Stimulated activated CD4-positive, alpha-beta T cell treated with anti-CD3 and anti-CD28 coated beads, Interleukin-4, amount 100 ng/mL, for 1 hour (primary cell): Measurements from ENCODE around the gene TEX26.

ENCODE experiments used
- DNase-seq: peaks from one replicate; pipeline ENCODE4 v3.0.0-alpha.2; 2020

TEX26 gene

DNA sequence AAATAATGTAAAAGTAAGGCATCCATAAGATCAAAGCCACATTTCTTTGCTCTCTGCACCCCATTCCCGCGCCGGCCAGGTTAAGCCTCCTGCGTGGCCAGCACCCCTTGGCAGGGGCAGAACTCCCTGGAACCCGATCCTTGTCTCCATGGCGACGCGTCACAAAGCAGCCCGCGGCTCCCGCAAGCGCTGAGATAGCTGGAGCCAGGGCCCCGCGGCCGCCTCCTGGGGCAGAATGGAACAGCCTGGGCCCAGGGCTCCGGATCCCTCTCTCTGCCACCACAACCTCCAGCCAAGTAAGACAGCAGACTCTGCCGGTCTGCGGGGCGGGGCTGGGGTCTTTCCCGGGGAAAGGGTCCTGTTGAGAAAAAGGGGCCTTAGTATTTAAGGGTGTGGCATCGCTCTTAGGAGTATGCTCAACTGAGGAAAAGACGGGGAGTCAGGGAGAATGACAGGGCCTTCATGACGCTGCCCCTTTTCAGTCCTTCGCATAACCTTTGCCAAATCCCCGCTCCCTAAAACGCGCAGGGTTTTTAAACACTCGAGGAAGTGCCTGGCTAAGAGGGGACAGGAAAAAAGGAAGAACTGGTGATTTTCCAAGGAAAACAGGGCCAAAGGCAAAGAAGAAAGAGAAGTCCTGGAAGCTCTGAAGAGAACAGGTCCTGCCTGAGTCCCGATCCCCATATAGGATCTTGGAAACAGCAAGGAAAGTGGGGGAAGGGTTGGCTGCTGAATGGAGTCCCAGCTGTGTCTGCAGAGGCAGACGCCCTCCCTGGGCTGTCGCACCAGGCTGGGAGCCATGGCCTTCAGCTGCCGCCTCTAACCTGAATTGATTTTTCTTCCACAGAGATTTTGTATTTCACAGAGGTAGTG is at the start of gene TEX26:
TEX26 (plus strand) TSS at position 176 of the 873 bp plus-strand sequence; CDS start at position 236, 60 bp downstream.
- no peak for DNase-seq

DNA sequence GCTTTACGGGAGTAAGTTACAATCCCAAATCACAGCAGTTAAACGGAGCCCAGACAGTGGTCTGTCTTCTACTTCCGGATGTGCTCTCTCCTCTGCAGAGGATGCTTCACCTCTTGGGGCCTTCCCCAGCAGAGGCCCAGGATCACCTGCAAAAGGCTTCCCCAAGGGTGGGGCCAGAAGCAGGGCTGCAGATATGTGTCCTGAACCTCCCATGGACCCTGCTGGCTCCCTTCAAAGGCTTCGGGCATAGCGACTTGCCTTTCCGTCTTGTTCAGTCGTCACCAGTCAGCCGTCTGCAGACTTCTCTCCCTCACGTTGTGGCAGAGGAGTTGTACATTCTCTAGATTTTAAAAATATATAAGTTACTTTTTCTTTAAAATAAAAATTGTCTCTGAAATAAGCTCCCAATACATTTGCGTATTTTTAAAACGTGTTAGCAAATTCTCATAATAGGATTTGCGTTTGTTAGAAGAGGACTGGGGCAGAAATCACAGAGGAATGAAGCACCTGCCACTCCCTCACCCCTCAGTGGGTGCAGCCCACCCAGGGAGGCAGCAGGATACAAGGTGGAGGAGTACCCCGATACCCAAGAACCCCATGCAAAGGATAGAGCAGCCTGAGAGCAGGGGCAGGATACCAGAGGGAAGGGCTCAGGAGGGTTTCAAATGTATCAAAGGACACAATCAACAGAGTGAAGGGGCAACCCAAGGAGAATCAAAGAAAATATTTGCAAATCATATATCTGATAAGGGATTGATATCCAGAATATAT is 49.3 kb upstream of the TEX26 start:
- no peak for DNase-seq

DNA sequence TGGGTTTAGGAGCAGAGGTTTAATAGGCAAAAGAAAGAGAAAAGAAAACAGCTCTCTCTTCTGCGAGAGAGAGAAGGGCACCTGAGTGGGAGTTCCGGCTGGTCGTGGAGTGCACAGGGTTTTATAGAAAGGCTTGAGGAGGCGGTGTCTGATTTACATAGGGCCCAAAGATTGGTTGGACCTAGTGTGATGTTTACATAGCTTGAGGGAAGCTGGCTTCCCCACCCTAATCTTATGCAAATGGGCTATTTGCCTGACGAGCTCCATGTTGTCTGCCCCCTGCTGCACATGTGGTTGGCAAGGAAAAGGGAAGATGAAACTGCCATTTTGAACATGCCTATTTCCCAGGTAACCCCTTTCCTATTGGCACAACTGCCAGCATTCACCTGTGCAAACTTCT is 47.9 kb upstream of the TEX26 start:
- no peak for DNase-seq

DNA sequence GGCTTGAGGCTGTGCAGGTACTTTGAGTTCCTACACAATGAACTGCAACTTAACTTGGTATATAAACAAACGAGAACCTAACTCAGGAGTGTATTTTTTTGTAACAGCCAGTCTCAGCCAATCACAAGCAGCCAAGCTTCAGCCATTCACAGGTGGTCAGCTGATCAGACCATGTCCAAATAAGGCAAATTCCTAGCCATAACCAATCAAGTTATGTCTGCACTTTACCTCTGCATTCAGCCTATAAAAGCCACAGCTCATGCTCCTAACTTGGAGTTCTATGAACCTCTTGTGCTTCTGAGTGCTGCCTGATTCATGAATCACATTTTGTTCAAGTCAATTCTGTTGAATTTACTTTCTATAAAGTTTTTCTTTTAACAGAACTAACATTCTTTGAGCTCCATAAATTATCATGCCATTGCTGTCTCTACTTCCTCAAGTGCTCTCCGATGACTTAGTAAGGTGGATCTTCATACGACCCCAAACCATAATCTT is 43.2 kb upstream of the TEX26 start:
- no peak for DNase-seq

DNA sequence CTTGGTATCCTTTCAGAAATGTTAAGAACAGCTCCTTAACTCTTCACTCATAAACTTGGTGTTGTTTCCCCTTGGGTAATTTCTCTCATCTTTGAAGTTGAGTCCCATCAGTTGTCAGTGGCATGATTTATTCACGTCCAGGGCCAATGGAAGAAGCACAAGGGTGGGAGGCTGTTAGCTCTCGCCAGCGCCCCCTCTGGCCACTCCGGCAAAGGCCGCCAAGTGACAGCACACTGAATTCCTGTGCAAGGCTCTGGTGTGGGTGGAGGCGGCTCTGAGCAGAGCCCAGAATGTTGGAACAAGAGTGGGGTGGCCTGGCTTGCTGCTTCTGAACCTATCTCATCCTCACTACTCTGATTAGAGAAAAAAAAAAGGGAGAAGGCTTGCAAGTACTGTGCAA is 39.5 kb upstream of the TEX26 start:
- DNase-seq, result peak; percentile 16

DNA sequence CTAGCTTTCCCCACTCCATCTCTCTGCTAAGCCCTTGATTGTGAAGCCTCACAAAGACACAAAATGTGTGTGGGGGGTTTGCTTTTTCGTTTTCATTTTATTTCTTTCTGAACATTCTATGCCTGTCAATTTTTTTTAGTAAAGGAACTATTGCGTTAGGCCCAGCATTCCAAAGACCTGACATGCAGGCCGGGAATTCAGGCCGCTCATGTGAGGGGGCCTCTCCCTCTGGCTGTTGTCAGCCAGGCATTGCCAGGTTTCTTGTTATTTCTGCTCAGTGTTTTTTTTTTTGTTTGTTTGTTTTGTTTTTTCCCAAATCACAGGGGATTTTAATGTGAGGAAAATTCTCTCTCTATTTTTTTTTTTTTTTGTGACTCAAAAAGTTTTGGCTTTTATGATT is 36.7 kb upstream of the TEX26 start:
- DNase-seq, result no peak

DNA sequence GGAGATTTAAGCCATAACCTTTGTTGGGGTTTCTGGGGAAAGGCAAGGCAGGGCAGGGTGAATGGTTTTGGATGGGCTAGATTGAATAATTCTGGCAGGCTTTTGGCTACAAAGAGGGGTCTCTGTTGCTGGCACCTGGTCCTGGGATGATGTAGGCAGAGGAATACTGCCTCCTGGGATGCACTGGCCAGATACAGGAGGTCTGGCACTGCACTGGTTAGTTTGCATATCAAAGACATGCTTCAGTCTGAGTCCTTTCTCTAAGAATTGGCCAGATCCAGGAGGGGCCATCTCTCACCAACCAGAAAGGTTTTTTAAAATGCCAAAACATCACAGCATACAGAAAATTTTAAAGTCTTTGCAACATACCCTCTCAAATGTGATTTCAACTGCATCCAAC is 34.4 kb upstream of the TEX26 start:
- no peak for DNase-seq

DNA sequence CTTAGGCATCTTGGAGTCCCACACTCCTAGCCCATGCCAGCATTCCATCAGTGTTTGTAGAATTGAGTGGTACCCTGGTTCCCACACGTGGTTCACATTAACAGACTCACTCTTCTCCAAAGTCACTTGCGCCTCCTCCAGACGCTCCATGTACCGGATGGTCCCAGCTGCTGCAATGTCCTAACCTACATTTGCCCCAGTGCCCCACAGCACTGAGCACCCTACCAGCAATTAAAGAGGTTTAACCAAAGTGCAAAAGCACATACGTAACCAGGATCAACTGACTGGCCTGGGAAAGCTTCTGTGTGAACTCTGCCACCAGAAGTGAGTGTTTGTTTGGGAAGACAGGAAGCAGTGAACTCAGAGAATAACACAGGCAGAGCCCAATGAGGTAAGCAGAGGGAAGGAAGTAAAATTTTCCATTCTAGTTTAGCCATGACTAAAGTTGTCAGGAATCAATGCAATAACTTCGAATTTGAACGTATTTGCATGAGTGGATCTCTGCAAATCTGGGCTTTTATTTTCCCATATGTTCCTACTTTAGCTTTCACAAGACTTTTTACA is 33.7 kb upstream of the TEX26 start:
- no peak for DNase-seq

DNA sequence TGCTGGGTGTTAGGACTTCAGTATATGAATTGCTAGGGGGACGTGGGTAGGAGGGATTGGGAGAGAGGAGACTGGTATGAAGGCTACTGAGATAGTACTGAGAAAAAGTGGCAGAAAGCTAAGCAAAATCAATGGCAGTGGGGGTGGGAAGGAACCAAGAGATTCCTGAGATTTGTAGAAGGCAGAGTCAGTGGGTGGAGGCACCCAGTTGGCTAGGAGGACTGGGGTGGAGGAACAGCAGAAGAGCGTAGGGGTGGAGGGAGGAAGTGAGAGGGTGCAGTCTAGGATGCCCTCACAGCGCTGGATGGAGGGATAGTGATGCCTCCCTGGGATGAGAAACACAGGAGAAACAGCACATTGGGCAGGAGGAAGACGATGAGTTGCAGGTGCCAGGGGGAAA is 32.0 kb upstream of the TEX26 start:
- no peak for DNase-seq

DNA sequence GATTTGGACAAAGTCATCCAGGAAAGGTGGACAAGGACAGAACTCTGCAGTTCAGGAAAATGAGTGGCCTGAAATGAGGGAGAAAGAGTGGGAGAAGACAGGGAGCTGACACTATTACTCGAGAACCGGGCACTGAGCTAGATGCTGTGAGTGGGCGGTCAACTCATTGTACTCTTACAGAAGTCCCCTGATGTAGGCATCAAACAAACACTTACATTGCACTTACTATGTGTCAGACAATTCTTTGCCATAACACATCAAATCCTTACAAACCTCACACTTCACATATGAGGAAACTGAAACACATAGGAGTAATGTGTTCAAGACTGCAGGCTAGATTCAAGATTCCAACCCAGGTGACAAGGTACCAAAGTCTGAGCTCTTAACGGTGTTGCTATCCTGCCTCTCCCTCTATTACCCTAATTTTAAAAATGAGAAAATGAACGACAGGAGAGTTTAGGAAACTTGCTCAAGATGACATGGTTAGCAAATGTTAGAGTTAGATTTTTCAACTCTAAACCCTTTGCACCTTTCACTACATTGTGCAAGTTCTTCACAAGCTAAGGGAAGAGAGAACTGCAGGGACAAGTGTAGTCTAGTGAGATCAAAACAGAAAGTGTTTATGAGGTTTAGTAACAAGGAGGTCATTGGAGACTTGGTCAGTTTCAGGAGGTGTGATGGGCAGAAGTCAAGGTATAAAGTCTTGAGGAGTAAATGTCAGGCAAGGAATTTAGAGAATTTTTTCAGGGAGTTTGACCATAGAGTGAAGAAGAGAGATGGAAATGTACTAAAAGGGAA is 31.3 kb upstream of the TEX26 start:
- no peak for DNase-seq

DNA sequence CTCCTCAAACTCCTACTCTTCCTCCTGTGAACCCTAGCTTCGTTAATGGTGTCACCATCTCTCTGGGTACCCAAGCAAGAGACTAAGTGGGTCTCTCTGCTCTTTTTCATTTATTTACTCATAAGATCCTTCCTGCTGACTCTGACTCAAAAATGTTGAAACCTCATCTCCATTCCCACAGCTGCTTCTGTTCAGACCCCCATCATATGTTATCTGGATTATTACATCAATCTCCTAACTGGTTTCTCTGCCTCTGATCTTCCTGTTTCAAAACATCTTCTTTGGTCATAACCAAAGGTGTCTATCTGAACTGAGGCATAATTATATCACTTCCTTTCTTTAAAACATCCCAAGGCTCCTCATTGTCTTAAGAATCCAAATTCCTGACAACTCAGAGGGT is 28.4 kb upstream of the TEX26 start:
- DNase-seq, result no peak

DNA sequence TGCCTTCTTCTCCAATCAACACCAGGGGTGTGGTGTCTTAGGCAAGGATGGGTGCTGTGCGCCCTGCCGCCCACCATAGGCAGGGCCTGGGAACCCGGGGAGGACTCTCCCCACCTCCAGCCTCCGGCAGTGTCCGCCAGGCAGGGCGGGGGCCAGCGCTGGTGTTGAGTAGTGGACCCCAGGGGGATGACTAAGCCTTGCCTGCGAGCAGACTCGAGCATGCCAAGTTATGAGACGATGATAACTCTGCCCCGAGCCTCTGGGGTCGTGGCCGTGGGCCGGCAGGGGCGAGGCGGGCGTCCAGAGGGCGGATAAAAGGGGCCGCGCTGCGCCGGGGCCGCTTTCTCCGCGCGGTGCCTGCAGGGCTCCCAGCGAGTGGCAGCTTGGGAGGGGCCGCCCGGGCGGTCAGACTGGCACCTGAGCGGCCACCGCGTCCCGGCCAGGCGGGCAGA is 26.5 kb upstream of the TEX26 start, which contains the start of gene MEDAG:
MEDAG (plus strand) TSS at position 340 of the 452 bp plus-strand sequence. CDS start 245 bp downstream, outside the sequence.
- no peak for DNase-seq

DNA sequence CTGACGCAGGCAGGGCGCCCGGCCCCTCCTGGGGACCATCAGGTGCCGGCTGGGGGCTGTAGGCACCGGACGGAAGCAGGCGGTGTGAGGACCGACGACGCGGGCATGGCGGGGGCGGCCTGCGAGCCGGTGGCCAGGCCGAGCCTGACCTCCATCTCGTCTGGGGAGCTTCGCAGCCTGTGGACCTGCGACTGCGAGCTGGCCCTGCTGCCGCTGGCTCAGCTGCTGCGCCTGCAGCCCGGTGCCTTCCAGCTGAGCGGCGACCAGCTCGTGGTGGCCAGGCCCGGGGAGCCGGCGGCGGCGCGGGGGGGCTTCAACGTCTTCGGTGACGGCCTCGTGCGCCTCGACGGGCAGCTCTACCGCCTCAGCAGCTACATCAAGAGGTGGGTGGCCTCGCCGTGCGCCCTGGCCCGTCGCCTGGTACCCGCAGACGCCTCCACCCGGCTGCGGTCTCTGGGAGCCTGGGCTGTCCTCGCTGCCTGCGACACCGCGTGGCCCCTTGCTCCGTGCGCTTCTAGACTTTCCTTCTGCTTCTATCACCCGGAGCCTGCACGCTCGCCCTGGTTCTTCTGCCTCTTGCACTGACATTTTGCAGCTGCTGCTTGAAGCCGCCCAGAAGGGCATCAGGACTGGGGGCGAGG is 25.9 kb upstream of the TEX26 start:
- DNase-seq, result no peak

DNA sequence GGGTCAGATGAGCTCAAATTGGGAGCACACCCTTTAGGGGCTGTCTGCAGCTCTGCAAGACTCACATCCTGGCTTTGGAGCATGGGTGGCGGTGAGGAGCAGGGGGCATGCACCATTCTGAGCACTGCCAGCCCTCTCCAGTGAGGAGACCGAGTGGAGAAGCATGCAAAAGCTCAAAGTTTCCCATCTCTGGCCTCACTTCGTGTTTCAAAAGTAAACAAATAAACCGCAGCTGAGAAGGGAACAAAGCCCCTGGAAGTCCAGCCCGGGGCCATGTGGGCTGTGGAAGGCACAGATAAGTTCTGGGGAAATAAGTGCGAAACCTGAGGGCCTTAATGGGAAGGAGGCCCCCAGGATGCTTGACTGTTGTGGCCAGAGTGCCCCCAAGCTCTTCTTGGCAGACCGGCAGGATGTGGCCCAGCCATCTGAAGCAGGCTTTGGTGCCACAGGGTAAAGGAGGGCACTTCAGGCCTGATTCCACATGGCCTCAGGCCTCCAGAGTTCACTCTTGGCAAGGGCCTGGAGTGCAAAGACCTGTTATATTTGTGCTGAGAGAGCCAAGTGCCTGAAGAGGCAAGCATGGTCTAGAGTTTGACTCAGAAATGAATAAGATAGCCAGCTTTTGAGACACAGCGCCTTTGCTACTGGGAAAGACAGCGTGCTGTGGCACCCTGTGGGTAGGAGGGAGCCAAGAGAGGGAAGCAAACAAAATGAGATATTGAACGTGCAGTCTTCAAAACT is 25.2 kb upstream of the TEX26 start:
- no peak for DNase-seq

DNA sequence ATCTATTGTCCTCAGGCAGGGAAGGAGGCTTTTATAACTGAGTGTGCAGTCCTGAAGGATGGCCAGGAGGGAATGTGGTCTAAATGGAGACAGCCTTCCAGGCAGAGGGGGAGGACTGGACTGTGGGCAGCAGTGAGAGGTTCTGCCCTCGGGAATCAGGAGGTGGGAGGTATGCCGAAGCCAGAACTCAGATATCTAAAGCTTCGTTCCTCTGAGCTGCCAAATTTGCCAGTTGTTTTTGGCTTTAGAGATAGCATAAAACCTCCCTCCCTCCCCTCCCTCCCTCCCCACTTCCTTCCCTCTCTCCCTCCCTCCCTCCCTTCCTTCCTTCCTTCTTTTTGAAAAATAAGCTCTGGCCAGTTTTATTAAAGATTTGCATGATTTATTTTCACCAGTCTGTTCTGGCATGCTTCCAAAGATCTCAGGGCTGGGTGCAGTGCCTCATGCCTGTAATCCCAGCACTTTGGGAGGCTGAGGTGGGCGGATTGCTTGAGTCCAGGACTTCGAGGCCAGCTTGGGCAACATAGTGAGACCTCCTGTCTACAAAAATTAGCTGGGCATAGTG is 24.0 kb upstream of the TEX26 start:
- no peak for DNase-seq

DNA sequence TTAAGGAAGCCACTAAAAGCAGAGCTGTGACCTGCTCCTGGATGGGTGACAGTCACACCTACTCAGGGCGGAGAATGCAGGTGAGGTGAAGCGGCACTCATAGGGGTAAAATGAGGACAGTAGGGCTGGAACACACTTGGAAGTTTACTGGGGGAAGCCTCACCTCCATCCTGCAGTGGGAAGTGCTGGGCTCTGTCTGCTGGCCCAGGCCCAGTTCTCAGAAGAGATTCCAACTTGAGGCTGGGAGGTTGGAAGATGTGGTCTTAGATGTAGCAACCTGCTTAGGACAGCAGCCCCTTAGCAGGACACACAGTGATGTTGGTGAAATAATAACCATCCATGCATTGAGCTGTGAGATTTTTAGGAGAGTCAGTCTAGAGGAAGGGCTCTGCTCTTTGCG is 21.8 kb upstream of the TEX26 start:
- DNase-seq, result no peak

DNA sequence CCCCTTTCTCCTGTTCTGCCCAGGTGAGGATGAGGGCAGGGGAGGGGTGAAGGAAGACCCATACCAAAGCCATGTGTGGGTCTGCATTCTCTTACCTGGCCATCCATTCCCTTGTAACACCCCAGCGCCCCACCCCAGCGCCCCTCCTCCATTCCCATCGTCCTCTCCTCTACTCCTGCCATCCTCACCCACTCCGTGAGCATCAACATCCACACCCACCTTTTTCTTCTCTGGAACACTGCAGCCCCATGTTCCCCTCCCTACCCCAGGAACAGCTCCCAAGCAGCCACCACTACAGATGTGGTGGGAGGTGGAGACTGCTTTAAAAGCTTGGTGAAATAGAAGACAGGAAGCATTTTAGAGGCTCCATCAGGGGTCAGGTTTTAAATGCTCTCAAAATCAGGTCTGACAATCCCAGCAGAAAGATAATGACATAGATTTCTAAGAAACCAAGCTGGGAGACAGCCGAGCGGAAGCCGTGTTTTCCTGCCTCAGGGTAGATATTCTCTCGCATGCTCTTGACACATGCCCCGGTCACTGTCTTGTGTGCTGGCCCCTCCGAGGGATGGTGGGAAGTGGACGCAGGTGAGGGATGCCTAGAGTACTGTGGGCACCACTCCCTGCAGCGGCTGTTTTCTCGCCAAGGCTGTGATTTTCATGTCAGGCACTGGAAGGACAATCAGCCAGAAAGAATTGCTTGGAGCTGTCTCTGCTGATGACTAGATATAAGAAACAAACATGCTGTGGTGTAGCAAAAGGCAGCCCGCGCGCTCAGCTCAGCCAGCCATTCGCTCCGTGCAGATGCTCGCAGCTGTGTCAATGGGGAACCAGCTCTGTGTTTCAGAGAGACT is 16.5 kb upstream of the TEX26 start:
- DNase-seq, result no peak

DNA sequence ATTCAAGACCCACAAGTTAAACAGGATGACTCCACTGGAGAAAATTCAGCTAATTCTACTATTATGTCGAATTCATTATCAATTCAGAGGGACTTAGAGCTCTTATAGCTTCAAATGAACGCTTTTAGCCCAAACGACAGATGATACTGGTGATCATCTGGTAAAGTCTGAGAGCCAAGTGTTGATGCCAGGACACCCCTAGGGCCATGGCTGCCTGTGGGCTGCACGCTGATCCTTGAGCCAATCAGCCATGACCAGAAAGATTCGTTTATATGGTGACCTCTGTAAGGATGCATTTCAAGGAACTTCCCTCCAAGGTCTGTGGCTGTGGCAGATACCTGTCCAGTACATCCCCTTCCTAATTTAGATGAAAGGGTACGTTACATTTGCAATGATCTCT is 15.5 kb upstream of the TEX26 start:
- no peak for DNase-seq

DNA sequence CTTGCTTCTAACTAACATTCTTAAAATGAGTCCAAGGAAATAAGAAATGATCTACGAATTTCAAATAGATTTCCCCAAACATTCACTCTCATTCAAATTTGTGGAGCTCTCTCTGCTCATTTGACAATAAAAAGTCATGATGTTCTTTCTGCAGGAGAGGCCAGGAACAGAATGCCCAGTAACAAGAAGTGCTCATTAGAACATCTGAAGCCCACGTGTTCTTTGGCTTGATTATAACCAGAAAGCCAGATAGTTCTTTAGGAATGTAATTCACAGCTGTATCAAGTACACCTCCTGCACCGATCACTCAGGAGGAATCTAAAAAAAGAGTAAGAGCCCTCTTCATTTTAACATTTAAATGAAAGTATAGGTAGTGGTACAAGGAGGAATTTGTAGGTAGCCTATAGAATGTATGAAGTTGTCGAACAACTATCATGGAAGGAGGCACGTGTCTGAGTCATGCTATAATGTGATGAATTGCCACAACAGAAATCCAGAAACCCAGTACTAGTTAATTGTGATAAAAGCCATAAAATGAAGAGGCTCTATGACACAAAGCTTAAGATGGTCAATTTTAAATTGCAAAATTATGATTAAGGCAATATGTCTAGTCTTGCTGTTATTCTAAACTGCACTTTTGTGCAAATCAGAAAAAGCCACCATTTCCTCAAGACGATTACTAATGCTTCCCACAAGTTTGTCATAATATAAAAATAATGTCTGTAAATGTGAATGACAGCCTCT is 13.6 kb upstream of the TEX26 start:
- no peak for DNase-seq
